Neural cell (in vitro differentiated cells): ENCODE data around the gene IDI1. TPM values are rescaled to one million over a fixed set of nuclear protein-coding genes. Genes with fewer than 3 reads are reported as not detected.

ENCODE experiments used
- H2AFZ ChIP-seq: fragments of 200-600, 300-800 bp; sonication (generic), shearing (Covaris generic); 2 replicates; pipeline ENCODE4 v1.6.0; 2014; ENCODE audit warnings: low read depth, mild to moderate bottlenecking, antibody characterized with exemption, low read length, moderate library complexity
- H3F3A ChIP-seq: fragments of 200-600 bp; shearing (Covaris generic); 2 replicates; pipeline ENCODE4 v1.6.1; 2016; ENCODE audit warnings: mild to moderate bottlenecking, moderate library complexity, mixed read lengths, antibody characterized with exemption, low read length; ENCODE audit not compliant: insufficient read depth, poor library complexity, severe bottlenecking
- H3K27ac ChIP-seq: fragments of 200-600, 300-800 bp; sonication (generic), shearing (Covaris generic); 2 replicates; pipeline ENCODE4 v1.5.1; 2014; ENCODE audit warnings: mild to moderate bottlenecking, low read length, moderate library complexity
- H3K27me3 ChIP-seq: fragments of 300-800, 200-600 bp; sonication (generic), shearing (Covaris generic); 2 replicates; pipeline ENCODE4 v1.6.0; 2014; ENCODE audit warnings: mild to moderate bottlenecking, low read depth, low read length, moderate library complexity; ENCODE audit not compliant: insufficient read depth
- H3K36me3 ChIP-seq: fragments of 300-800, 200-600 bp; sonication (generic), shearing (Covaris generic); 2 replicates; pipeline ENCODE4 v1.5.1; 2014; ENCODE audit warnings: mild to moderate bottlenecking, antibody characterized with exemption, low read length, moderate library complexity; ENCODE audit not compliant: insufficient read depth
- H3K4me2 ChIP-seq: fragments of 300-800, 200-600 bp; sonication (generic), shearing (Covaris generic); 2 replicates; pipeline ENCODE4 v1.6.0; 2014; ENCODE audit warnings: mild to moderate bottlenecking, low read length
- H3K4me3 ChIP-seq: fragments of 300-800, 200-600 bp; sonication (generic), shearing (Covaris generic); 2 replicates; pipeline ENCODE4 v1.5.1; 2014; ENCODE audit warnings: mild to moderate bottlenecking, low read length, moderate library complexity
- H3K79me2 ChIP-seq: fragments of 200-600 bp; shearing (Covaris generic); replicated peaks from 2 replicates; pipeline ENCODE4 v1.6.0; 2014; ENCODE audit warnings: mild to moderate bottlenecking, low read length, moderate library complexity; ENCODE audit not compliant: insufficient read depth
- H3K9ac ChIP-seq: fragments of 300-800, 200-600 bp; sonication (generic), shearing (Covaris generic); 2 replicates; pipeline ENCODE4 v1.6.1; 2016; ENCODE audit warnings: mild to moderate bottlenecking, low read length, mixed read lengths
- H3K9me2 ChIP-seq: fragments of 200-600 bp; shearing (Covaris generic); 2 replicates; pipeline ENCODE4 v1.6.1; 2016; ENCODE audit warnings: mild to moderate bottlenecking, low read length, mixed read lengths; ENCODE audit not compliant: insufficient read depth
- H3K9me3 ChIP-seq: fragments of 200-600, 300-800 bp; sonication (generic), shearing (Covaris generic); 2 replicates; pipeline ENCODE4 v1.6.1; 2016; ENCODE audit warnings: mild to moderate bottlenecking, mixed run types, low read length, moderate library complexity, mixed read lengths
- H4K20me1 ChIP-seq: fragments of 200-600 bp; shearing (Covaris generic); 2 replicates; pipeline ENCODE4 v1.6.1; 2016; ENCODE audit warnings: mild to moderate bottlenecking, mixed run types; ENCODE audit not compliant: insufficient read depth
- EP300 ChIP-seq: fragments of 450-650 bp; conservative IDR thresholded peaks from 2 replicates; pipeline ENCODE4 v1.6.1; 2014; ENCODE audit warnings: antibody characterized with exemption, mild to moderate bottlenecking, moderate library complexity; ENCODE audit not compliant: poor library complexity, severe bottlenecking
- EZH2 ChIP-seq: fragments of 200-600, 300-800 bp; shearing (Covaris generic), sonication (generic); IDR thresholded peaks from 2 replicates; pipeline ENCODE4 v1.6.1; 2014; ENCODE audit warnings: antibody characterized with exemption, low read length, borderline replicate concordance, mild to moderate bottlenecking; ENCODE audit not compliant: insufficient read depth, poor library complexity, severe bottlenecking
- MXI1 ChIP-seq: fragments of 450-650 bp; conservative IDR thresholded peaks from 2 replicates; pipeline ENCODE4 v1.6.1; 2014; ENCODE audit warnings: antibody characterized with exemption, mild to moderate bottlenecking; ENCODE audit not compliant: poor library complexity, severe bottlenecking
- POLR2AphosphoS5 ChIP-seq: IDR thresholded peaks from 2 replicates; pipeline ENCODE4 v1.6.1; 2012
- RAD21 ChIP-seq: fragments of 450-650 bp; conservative IDR thresholded peaks from 2 replicates; pipeline ENCODE4 v1.6.1; 2014; ENCODE audit warnings: antibody characterized with exemption, mild to moderate bottlenecking, moderate library complexity
- SMC3 ChIP-seq: fragments of 450-650 bp; conservative IDR thresholded peaks from 2 replicates; pipeline ENCODE4 v1.6.1; 2014; ENCODE audit warnings: antibody characterized with exemption, mild to moderate bottlenecking, moderate library complexity; ENCODE audit not compliant: poor library complexity
- TAF1 ChIP-seq: IDR thresholded peaks from 2 replicates; pipeline ENCODE4 v1.6.1; 2012; ENCODE audit warnings: low read depth
- polyA plus RNA-seq: library from polyadenylated mRNA; depleted of rRNA; stranded (reverse); fragments of >200 nt; gene quantifications from 2 replicates; pipeline ENCODE4 v1.2.3, GENCODE V29; 2014
- TF ChIP-seq, protein P1 (sequence below): fragments of 450-650 bp; IDR thresholded peaks from 2 replicates; pipeline ENCODE4 v1.5.1; 2014; ENCODE audit warnings: antibody characterized with exemption, mild to moderate bottlenecking, moderate library complexity; ENCODE audit not compliant: poor library complexity, severe bottlenecking
- TF ChIP-seq, protein P2 (sequence below): IDR thresholded peaks from 2 replicates; pipeline ENCODE4 v1.6.1; 2012; ENCODE audit warnings: borderline replicate concordance

Gene IDI1
- polyA plus RNA-seq, 1 donor from 2014 or later = 307 TPM

DNA sequence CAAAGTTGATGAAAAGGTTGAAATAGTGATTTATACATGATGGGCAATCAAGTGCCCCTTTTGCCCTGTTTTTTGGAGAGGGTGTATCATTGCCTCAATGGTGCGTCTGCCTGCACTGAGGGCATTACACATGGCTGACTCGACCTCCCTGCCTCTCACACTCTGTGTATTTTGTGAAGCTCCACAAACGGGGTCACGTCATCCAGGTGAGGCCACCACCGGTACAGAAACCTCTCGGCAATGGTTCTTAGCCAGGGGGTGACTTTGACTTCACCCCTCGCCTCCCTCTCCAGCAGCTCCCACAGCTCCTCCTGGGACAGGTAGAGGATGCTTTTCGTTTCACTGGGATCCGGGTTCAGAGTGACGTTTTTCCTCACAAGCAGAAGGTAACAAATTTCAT lies 29.6 kb downstream of the IDI1 start:
- Histone ChIP-seq H3K4me2 (no peak overlapping the region), H3K36me3 (no peaks in the 10 kb centered on the region), H3K27me3 (no peaks in the 10 kb centered on the region), H3K27ac (no peak overlapping the region), H3K4me3 (no peak overlapping the region), H2AFZ (no peak overlapping the region), H3K79me2 (no peaks in the 10 kb centered on the region), H3K9me2 (no peaks in the 10 kb centered on the region), H3K9ac (no peak overlapping the region), H4K20me1 (no peaks in the 10 kb centered on the region), H3F3A (no peaks in the 10 kb centered on the region), H3K9me3 (no peaks in the 10 kb centered on the region)
- no peak for TF ChIP-seq MXI1
- TF ChIP-seq, protein P1, sequence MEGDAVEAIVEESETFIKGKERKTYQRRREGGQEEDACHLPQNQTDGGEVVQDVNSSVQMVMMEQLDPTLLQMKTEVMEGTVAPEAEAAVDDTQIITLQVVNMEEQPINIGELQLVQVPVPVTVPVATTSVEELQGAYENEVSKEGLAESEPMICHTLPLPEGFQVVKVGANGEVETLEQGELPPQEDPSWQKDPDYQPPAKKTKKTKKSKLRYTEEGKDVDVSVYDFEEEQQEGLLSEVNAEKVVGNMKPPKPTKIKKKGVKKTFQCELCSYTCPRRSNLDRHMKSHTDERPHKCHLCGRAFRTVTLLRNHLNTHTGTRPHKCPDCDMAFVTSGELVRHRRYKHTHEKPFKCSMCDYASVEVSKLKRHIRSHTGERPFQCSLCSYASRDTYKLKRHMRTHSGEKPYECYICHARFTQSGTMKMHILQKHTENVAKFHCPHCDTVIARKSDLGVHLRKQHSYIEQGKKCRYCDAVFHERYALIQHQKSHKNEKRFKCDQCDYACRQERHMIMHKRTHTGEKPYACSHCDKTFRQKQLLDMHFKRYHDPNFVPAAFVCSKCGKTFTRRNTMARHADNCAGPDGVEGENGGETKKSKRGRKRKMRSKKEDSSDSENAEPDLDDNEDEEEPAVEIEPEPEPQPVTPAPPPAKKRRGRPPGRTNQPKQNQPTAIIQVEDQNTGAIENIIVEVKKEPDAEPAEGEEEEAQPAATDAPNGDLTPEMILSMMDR = no peak

DNA sequence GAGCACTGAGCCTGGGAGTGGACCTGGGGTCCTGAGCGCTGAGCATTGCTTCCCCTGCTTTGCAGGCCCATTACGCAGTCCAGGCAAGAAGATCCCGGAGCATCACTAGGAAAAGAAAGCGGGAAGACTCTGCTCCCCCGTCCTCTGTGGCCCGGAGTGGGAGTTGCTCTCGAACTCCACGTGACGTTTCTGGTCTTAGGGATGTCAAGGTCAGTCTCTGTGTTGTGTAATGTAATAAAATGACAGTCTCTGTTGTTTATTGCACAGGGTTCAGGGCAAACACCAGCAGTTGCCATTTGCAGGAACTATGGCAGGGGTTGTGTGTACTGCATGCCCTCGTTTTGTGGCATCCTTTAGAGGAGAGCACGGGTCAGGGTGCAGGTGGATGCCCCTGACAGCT lies 33.2 kb downstream of the IDI1 start:
- no peak overlapping the region for H3K4me2 ChIP-seq
- no peak overlapping the region for H3K9ac ChIP-seq
- H2AFZ ChIP-seq = no peak overlapping the region
- H3F3A ChIP-seq = no peaks in the 10 kb centered on the region
- no peaks in the 10 kb centered on the region for H3K36me3 ChIP-seq
- no peaks in the 10 kb centered on the region for H3K9me2 ChIP-seq
- H3K9me3 ChIP-seq = no peaks in the 10 kb centered on the region
- H3K4me3 ChIP-seq = no peak overlapping the region
- H4K20me1 ChIP-seq = no peaks in the 10 kb centered on the region
- H3K79me2 ChIP-seq = no peaks in the 10 kb centered on the region
- H3K27ac ChIP-seq = no peak overlapping the region
- H3K27me3 ChIP-seq = no peaks in the 10 kb centered on the region
- TF ChIP-seq TAF1 (no peak), RAD21 (no peak), EP300 (no peak), POLR2AphosphoS5 (no peak), EZH2 (no peak), SMC3 (no peak), MXI1 (no peak)
- TF ChIP-seq, protein P2, sequence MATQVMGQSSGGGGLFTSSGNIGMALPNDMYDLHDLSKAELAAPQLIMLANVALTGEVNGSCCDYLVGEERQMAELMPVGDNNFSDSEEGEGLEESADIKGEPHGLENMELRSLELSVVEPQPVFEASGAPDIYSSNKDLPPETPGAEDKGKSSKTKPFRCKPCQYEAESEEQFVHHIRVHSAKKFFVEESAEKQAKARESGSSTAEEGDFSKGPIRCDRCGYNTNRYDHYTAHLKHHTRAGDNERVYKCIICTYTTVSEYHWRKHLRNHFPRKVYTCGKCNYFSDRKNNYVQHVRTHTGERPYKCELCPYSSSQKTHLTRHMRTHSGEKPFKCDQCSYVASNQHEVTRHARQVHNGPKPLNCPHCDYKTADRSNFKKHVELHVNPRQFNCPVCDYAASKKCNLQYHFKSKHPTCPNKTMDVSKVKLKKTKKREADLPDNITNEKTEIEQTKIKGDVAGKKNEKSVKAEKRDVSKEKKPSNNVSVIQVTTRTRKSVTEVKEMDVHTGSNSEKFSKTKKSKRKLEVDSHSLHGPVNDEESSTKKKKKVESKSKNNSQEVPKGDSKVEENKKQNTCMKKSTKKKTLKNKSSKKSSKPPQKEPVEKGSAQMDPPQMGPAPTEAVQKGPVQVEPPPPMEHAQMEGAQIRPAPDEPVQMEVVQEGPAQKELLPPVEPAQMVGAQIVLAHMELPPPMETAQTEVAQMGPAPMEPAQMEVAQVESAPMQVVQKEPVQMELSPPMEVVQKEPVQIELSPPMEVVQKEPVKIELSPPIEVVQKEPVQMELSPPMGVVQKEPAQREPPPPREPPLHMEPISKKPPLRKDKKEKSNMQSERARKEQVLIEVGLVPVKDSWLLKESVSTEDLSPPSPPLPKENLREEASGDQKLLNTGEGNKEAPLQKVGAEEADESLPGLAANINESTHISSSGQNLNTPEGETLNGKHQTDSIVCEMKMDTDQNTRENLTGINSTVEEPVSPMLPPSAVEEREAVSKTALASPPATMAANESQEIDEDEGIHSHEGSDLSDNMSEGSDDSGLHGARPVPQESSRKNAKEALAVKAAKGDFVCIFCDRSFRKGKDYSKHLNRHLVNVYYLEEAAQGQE = no peak
- TF ChIP-seq, protein P1 = no peak
